C4-2B (cell line): Measurements from ENCODE around the gene TIGD1.

Experiments used
- H3K27ac ChIP-seq: fragments of 450-650 bp; 2 replicates; pipeline ENCODE4 v1.5.1; 2017
- CTCF ChIP-seq: fragments of 450-650 bp; conservative IDR thresholded peaks from 2 replicates; pipeline ENCODE4 v1.5.1; 2017; ENCODE audit warnings: mild to moderate bottlenecking
- ZFX ChIP-seq: fragments of 450-650 bp; IDR thresholded peaks from 2 replicates; pipeline ENCODE4 v1.6.1; 2017

Gene TIGD1

GRCh38 chr2:232520489-232520888 lies 29.9 kb downstream of the TIGD1 start:
- no peak for TF ChIP-seq CTCF
- TF ChIP-seq ZFX, result no peak
- no peak overlapping the region for H3K27ac ChIP-seq

- H3K27ac ChIP-seq, result no peak within 1 kb of the TSS
- TF ChIP-seq ZFX (no peak), CTCF (no peak)
These were observed 30.5 kb downstream of the TIGD1 start, which contains the start of gene PRSS56 for GRCh38 chr2:232519581-232520438. PRSS56 (plus strand) TSS chr2:232520388; CDS start chr2:232520599, 211 bp downstream.

- no peak for TF ChIP-seq CTCF
- TF ChIP-seq ZFX, result no peak
- no peak overlapping the region for H3K27ac ChIP-seq
These were observed 31.5 kb downstream of the TIGD1 start for GRCh38 chr2:232518844-232519243.

GRCh38 chr2:232516551-232516950 lies 33.8 kb downstream of the TIGD1 start:
- no peak overlapping the region for H3K27ac ChIP-seq
- TF ChIP-seq ZFX (no peak), CTCF (no peak)

GRCh38 chr2:232515639-232516038 lies 34.7 kb downstream of the TIGD1 start:
- TF ChIP-seq CTCF, result no peak
- TF ChIP-seq ZFX, result no peak
- H3K27ac ChIP-seq, result no peak overlapping the region

GRCh38 chr2:232513353-232513752 lies 37.0 kb downstream of the TIGD1 start:
- no peak for TF ChIP-seq ZFX
- no peak for TF ChIP-seq CTCF

GRCh38 chr2:232512602-232513001 lies 37.8 kb downstream of the TIGD1 start:
- no peak for TF ChIP-seq CTCF
- no peak for TF ChIP-seq ZFX
- H3K27ac ChIP-seq, result no peak overlapping the region

More at GRCh38 chr2:232513353-232513752, 37.0 kb downstream of the TIGD1 start:
- no peak overlapping the region for H3K27ac ChIP-seq
